Panc1 (cell line): Measurements from ENCODE around the gene CCDC59. TPM values are rescaled to one million over a fixed set of nuclear protein-coding genes. Genes with fewer than 3 reads are reported as not detected.

ENCODE experiments used
- ATAC-seq: fragments of 200-7000 bp; cut with Tn5 transposase; 2 replicates; pipeline ENCODE4 v1.9.1; 2020; ENCODE audit warnings: mild to moderate bottlenecking, moderate library complexity
- BruUV-seq: library from RNA; stranded (reverse); fragments of 400-500 nt; replicated peaks from 2 replicates; lab custom pipeline; 2021; lab: Mats Ljungman, UMichigan
- CTCF ChIA-PET: fragments of 300-600 bp; sonication (Branson Sonifier 250); formaldehyde crosslinking; loops from one replicate; lab custom pipeline; 2022; ENCODE audit warnings: antibody characterized with exemption; lab: Charles Lee
- POLR2A ChIA-PET: fragments of 300-600 bp; sonication (Branson Sonifier 250); formaldehyde crosslinking; loops from one replicate; lab custom pipeline; 2022; ENCODE audit warnings: antibody characterized with exemption; lab: Charles Lee
- DNase-seq: peaks from one replicate; pipeline ENCODE4 v3.0.0-alpha.2; 2010; ENCODE audit warnings: low read depth, low spot score
- H3K27ac ChIP-seq: 2 replicates; pipeline ENCODE4 v1.5.1; 2011; ENCODE audit warnings: mild to moderate bottlenecking, low read length, inconsistent platforms
- H3K27me3 ChIP-seq: fragments of 200-500 bp; sonication (Bioruptor generic); 2 replicates; pipeline ENCODE4 v1.6.0; 2014; ENCODE audit warnings: low read length, inconsistent platforms; ENCODE audit not compliant: control insufficient read depth, insufficient read depth
- H3K36me3 ChIP-seq: fragments of 200-500 bp; sonication (Bioruptor generic); 2 replicates; pipeline ENCODE4 v1.5.1; 2014; ENCODE audit warnings: inconsistent platforms, mild to moderate bottlenecking, low read length, moderate library complexity; ENCODE audit not compliant: control insufficient read depth, insufficient read depth
- H3K4me1 ChIP-seq: 2 replicates; pipeline ENCODE4 v1.5.1; 2011; ENCODE audit warnings: inconsistent platforms, mild to moderate bottlenecking, low read length, moderate library complexity; ENCODE audit not compliant: control insufficient read depth, insufficient read depth
- H3K4me3 ChIP-seq, 2 experiments: 2 replicates each; pipeline ENCODE4 v1.5.1; 2011 to 2012; ENCODE audit warnings: low read depth in 2 of 2, low read length in 2 of 2, mild to moderate bottlenecking in 2 of 2, inconsistent platforms in 1 of 2, moderate library complexity in 1 of 2
- H3K9me3 ChIP-seq: fragments of 200-500 bp; sonication (Bioruptor generic); 2 replicates; pipeline ENCODE4 v1.5.1; 2014; ENCODE audit warnings: low read depth, mild to moderate bottlenecking, inconsistent platforms, low read length, moderate library complexity; ENCODE audit not compliant: control insufficient read depth, insufficient read depth
- CTCF ChIP-seq: fragments of 450-650 bp; IDR thresholded peaks from 2 replicates; pipeline ENCODE4 v1.5.1; 2017; ENCODE audit warnings: mild to moderate bottlenecking
- POLR2AphosphoS5 ChIP-seq: IDR thresholded peaks from 2 replicates; pipeline ENCODE4 v1.6.1; 2012; ENCODE audit warnings: mild to moderate bottlenecking, low read depth, low read length, moderate library complexity
- SIN3A ChIP-seq: IDR thresholded peaks from 2 replicates; pipeline ENCODE4 v1.6.1; 2012; ENCODE audit warnings: low read depth, mild to moderate bottlenecking, low read length, moderate library complexity, borderline replicate concordance; ENCODE audit not compliant: insufficient read depth
- TCF7L2 ChIP-seq: IDR thresholded peaks from 2 replicates; pipeline ENCODE4 v1.6.1; 2011; ENCODE audit warnings: mild to moderate bottlenecking, low read depth, low read length, inconsistent platforms
- in situ Hi-C: cut with HindIII; loops from 2 replicates; pipeline ENCODE4 v1.10.0; 2016; ENCODE audit warnings: low sequenced_read_pairs, low pct_unique_long_range_greater_than_20kb
- intact Hi-C: fragments of 100-400 bp; cut with micrococcal nuclease; formaldehyde crosslinking; loops from one replicate; pipeline ENCODE4 v1.10.0; 2022; ENCODE audit not compliant: unreplicated experiment
- total RNA-seq: library from RNA; stranded (reverse); gene quantifications from one replicate; pipeline ENCODE4 v1.2.1, GENCODE V29; 2021; ENCODE audit not compliant: unreplicated experiment
- TF ChIP-seq, protein P1 (sequence below), 2 experiments: IDR thresholded peaks; 2 replicates each; pipeline ENCODE4 v1.6.1; 2011 to 2012; ENCODE audit warnings: low read depth in 2 of 2, control low read depth in 1 of 2, low read length in 1 of 2, mild to moderate bottlenecking in 1 of 2, moderate library complexity in 1 of 2; ENCODE audit not compliant: insufficient read depth in 1 of 2

CCDC59 gene
- total RNA-seq, 1 experiment from 2014 or later: 39.8 TPM

DNA sequence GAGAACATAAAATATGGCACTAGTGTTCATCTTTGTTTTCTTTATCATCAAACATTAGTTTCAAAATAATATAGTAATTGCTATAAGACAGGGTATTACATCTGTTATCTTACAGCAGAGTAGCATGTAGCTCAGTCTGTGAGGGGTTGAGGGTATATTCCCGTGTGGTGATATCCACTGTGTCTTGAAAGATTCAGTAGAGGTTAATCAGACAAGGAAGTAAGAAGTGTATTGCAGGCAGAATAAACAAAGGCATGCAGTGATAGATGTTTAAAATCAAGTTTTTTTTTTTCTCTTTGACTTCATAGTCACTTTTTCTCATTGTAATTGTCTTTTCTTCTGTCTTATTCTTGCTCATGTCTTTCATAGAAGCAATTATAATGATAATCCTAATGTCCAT is 48.5 kb upstream of the CCDC59 start:
- TF ChIP-seq CTCF (no peak), POLR2AphosphoS5 (no peak)
- TF ChIP-seq, protein P1, sequence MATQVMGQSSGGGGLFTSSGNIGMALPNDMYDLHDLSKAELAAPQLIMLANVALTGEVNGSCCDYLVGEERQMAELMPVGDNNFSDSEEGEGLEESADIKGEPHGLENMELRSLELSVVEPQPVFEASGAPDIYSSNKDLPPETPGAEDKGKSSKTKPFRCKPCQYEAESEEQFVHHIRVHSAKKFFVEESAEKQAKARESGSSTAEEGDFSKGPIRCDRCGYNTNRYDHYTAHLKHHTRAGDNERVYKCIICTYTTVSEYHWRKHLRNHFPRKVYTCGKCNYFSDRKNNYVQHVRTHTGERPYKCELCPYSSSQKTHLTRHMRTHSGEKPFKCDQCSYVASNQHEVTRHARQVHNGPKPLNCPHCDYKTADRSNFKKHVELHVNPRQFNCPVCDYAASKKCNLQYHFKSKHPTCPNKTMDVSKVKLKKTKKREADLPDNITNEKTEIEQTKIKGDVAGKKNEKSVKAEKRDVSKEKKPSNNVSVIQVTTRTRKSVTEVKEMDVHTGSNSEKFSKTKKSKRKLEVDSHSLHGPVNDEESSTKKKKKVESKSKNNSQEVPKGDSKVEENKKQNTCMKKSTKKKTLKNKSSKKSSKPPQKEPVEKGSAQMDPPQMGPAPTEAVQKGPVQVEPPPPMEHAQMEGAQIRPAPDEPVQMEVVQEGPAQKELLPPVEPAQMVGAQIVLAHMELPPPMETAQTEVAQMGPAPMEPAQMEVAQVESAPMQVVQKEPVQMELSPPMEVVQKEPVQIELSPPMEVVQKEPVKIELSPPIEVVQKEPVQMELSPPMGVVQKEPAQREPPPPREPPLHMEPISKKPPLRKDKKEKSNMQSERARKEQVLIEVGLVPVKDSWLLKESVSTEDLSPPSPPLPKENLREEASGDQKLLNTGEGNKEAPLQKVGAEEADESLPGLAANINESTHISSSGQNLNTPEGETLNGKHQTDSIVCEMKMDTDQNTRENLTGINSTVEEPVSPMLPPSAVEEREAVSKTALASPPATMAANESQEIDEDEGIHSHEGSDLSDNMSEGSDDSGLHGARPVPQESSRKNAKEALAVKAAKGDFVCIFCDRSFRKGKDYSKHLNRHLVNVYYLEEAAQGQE (IDR thresholded peaks at IDR 0.05; ENCODE audit: insufficient read depth in 1 of 2, low read depth in 2 of 2, low read length in 1 of 2): no peak
- CTCF ChIA-PET: no interaction called here
- intact Hi-C loops: no loop called here
- BruUV-seq: no TSS peak
- POLR2A ChIA-PET: no interaction called here
- Histone ChIP-seq H3K27ac (no peak overlapping the region), H3K4me1 (no peaks in the 10 kb centered on the region), H3K9me3 (no peaks in the 10 kb centered on the region), H3K36me3 (no peaks in the 10 kb centered on the region), H3K27me3 (no peaks in the 10 kb centered on the region), H3K4me3 (no peak overlapping the region)
- ATAC-seq: no peak
- DNase-seq: no peak
- in situ Hi-C loops: no loop called here

DNA sequence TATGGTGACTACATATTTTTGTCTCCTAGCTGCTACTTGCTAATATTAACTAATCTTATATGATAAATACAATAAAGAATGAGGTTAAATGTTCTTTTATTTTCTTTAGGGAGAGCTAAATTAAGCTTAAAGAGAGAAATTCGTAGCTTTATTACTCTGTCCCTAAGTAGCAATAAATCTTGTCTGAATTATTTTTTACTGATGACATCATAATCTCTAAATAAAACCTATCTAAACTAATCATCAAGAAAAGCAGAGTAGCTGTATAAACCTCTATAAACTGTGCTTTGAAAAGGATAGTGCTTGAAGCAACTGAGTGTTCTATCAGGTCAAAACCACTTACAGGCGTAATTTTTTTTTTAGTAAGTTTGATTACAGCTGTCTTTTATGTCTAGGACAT is 42.6 kb upstream of the CCDC59 start:
- ATAC-seq (no peak), DNase-seq (no peak)
- in situ Hi-C loops (no loop called here), intact Hi-C loops (no loop called here)
- Histone ChIP-seq H3K36me3 (no peaks in the 10 kb centered on the region), H3K4me3 (no peak overlapping the region), H3K27me3 (no peaks in the 10 kb centered on the region), H3K27ac (no peak overlapping the region), H3K4me1 (no peaks in the 10 kb centered on the region), H3K9me3 (no peaks in the 10 kb centered on the region)
- ChIA-PET CTCF (no interaction called here), POLR2A (no interaction called here)
- no TSS peak for BruUV-seq
- no peak for TF ChIP-seq TCF7L2
- TF ChIP-seq CTCF: no peak
- no peak for TF ChIP-seq SIN3A
- TF ChIP-seq, protein P1 (IDR thresholded peaks at IDR 0.05; ENCODE audit: insufficient read depth in 1 of 2, low read depth in 2 of 2, low read length in 1 of 2): no peak
- no peak for TF ChIP-seq POLR2AphosphoS5
